Astrocyte (in vitro differentiated cells and primary cell): ENCODE results near the gene PDLIM1. TPM values are rescaled to one million over a fixed set of nuclear protein-coding genes. Genes with fewer than 3 reads are reported as not detected.
"Not testable (repeated sequence)": the region's sequence is repeated elsewhere in the genome, so short reads cannot be mapped to it uniquely, and the experiment has no call there.

Experiments used
- DNase-seq: peaks from one replicate; pipeline ENCODE4 v3.0.0-alpha.2; 2010; ENCODE audit warnings: low read depth
- FAIRE-seq: peaks from 2 replicates; lab custom pipeline; 2011; peaks lifted over from hg19 to GRCh38; lab: Jason Lieb, UNC
- H2AFZ ChIP-seq: 2 replicates; pipeline ENCODE4 v1.6.0; 2012; ENCODE audit warnings: low read depth, low read length, inconsistent platforms
- H3K27ac ChIP-seq: 2 replicates; pipeline ENCODE4 v1.5.1; 2011; ENCODE audit warnings: low read depth, low read length, inconsistent platforms
- H3K27me3 ChIP-seq: 2 replicates; pipeline ENCODE4 v1.6.0; 2011; ENCODE audit warnings: low read length, inconsistent platforms; ENCODE audit not compliant: insufficient read depth
- H3K36me3 ChIP-seq: 2 replicates; pipeline ENCODE4 v1.5.1; 2011; ENCODE audit warnings: low read length, inconsistent platforms; ENCODE audit not compliant: insufficient read depth
- H3K4me1 ChIP-seq: 2 replicates; pipeline ENCODE4 v1.5.1; 2011; ENCODE audit warnings: low read length, inconsistent platforms; ENCODE audit not compliant: insufficient read depth
- H3K4me2 ChIP-seq: 2 replicates; pipeline ENCODE4 v1.6.0; 2012; ENCODE audit warnings: low read length, inconsistent platforms
- H3K4me3 ChIP-seq: 2 replicates; pipeline ENCODE4 v1.5.1; 2011; ENCODE audit warnings: low read depth, mild to moderate bottlenecking, low read length, inconsistent platforms; ENCODE audit not compliant: insufficient read depth
- H3K79me2 ChIP-seq: 2 replicates; pipeline ENCODE4 v1.6.0; 2012; ENCODE audit warnings: mild to moderate bottlenecking, low read length, inconsistent platforms; ENCODE audit not compliant: insufficient read depth
- H3K9ac ChIP-seq: 2 replicates; pipeline ENCODE4 v1.6.0; 2012; ENCODE audit warnings: mild to moderate bottlenecking, low read length, inconsistent platforms
- H3K9me3 ChIP-seq: 2 replicates; pipeline ENCODE4 v1.5.1; 2012; ENCODE audit warnings: low read depth, mild to moderate bottlenecking, low read length, inconsistent platforms; ENCODE audit not compliant: insufficient read depth
- H4K20me1 ChIP-seq: 2 replicates; pipeline ENCODE4 v1.6.0; 2012; ENCODE audit warnings: low read length, inconsistent platforms; ENCODE audit not compliant: insufficient read depth
- H3K27ac Mint-ChIP-seq: one replicate; pipeline ENCODE4 v1.8.0; 2021; ENCODE audit warnings: mild to moderate bottlenecking, mixed read lengths; ENCODE audit not compliant: unreplicated experiment
- H3K27me3 Mint-ChIP-seq: one replicate; pipeline ENCODE4 v1.8.0; 2021; ENCODE audit warnings: low read depth, mixed read lengths; ENCODE audit not compliant: unreplicated experiment
- H3K36me3 Mint-ChIP-seq: one replicate; pipeline ENCODE4 v1.8.0; 2021; ENCODE audit warnings: low read depth, mixed read lengths; ENCODE audit not compliant: unreplicated experiment
- H3K4me1 Mint-ChIP-seq: one replicate; pipeline ENCODE4 v1.8.0; 2021; ENCODE audit warnings: low read depth, mixed read lengths; ENCODE audit not compliant: unreplicated experiment
- H3K4me3 Mint-ChIP-seq: one replicate; pipeline ENCODE4 v1.8.0; 2021; ENCODE audit warnings: mild to moderate bottlenecking, moderate library complexity, mixed read lengths; ENCODE audit not compliant: unreplicated experiment
- H3K9me3 Mint-ChIP-seq: one replicate; pipeline ENCODE4 v1.8.0; 2021; ENCODE audit warnings: mild to moderate bottlenecking, mixed read lengths; ENCODE audit not compliant: unreplicated experiment
- CTCF ChIP-seq: IDR thresholded peaks from 2 replicates; pipeline ENCODE4 v1.5.1; 2011; ENCODE audit warnings: low read depth, mild to moderate bottlenecking, inconsistent platforms, low read length, moderate library complexity; ENCODE audit not compliant: insufficient read depth
- EZH2 ChIP-seq: IDR thresholded peaks from 2 replicates; pipeline ENCODE4 v1.6.1; 2012; ENCODE audit warnings: mild to moderate bottlenecking, low read length, inconsistent platforms; ENCODE audit not compliant: insufficient read depth
- total RNA-seq: library from RNA; stranded (reverse); gene quantifications from 2 replicates; pipeline ENCODE4 v1.2.1, GENCODE V29; 2021

PDLIM1 gene
- total RNA-seq, 1 donor from 2014 or later, result 320 TPM

- no peak overlapping the region for H3K9ac ChIP-seq
- no peaks in the 10 kb centered on the region for H3K27me3 ChIP-seq
- no peak overlapping the region for H2AFZ ChIP-seq
- H3K36me3 Mint-ChIP-seq, result peaks cover 33% of the 10 kb centered on the region
- peaks cover 24% of the 10 kb centered on the region for H3K4me1 Mint-ChIP-seq
- H3K27ac ChIP-seq, result no peak overlapping the region
- no peaks in the 10 kb centered on the region for H3K9me3 ChIP-seq
- no peak overlapping the region for H3K4me3 Mint-ChIP-seq
- TF ChIP-seq EZH2 (no peak), CTCF (no peak)
- H3K4me2 ChIP-seq, result no peak overlapping the region
- H4K20me1 ChIP-seq, result peaks cover 21% of the 10 kb centered on the region
- peaks cover 17% of the 10 kb centered on the region for H3K36me3 ChIP-seq
- DNase-seq (no peak), FAIRE-seq (no peak)
- no peak overlapping the region for H3K27ac Mint-ChIP-seq
- H3K4me3 ChIP-seq, result no peak overlapping the region
- no peaks in the 10 kb centered on the region for H3K27me3 Mint-ChIP-seq
- peaks cover 12% of the 10 kb centered on the region for H3K4me1 ChIP-seq
- peaks cover 2% of the 10 kb centered on the region for H3K9me3 Mint-ChIP-seq
- no peaks in the 10 kb centered on the region for H3K79me2 ChIP-seq
These were observed 49.3 kb downstream of the PDLIM1 start for GRCh38 chr10:95241533-95241932.

- Histone ChIP-seq H3K36me3 (peaks cover 12% of the 10 kb centered on the region), H3K9ac (no peak overlapping the region), H3K4me1 (peaks cover 18% of the 10 kb centered on the region), H3K4me2 (no peak overlapping the region), H2AFZ (no peak overlapping the region), H3K9me3 (no peaks in the 10 kb centered on the region), H3K4me3 (no peak overlapping the region), H3K27ac (no peak overlapping the region), H4K20me1 (peaks cover 14% of the 10 kb centered on the region), H3K27me3 (no peaks in the 10 kb centered on the region), H3K79me2 (no peaks in the 10 kb centered on the region)
- DNase-seq (no peak), FAIRE-seq (no peak)
- Mint-ChIP-seq H3K4me1 (peaks cover 24% of the 10 kb centered on the region), H3K9me3 (peaks cover 2% of the 10 kb centered on the region), H3K4me3 (no peak overlapping the region), H3K36me3 (peaks cover 35% of the 10 kb centered on the region), H3K27me3 (no peaks in the 10 kb centered on the region), H3K27ac (no peak overlapping the region)
- TF ChIP-seq CTCF (no peak), EZH2 (no peak)
These were observed 50.0 kb downstream of the PDLIM1 start for GRCh38 chr10:95240811-95241210.

DNA sequence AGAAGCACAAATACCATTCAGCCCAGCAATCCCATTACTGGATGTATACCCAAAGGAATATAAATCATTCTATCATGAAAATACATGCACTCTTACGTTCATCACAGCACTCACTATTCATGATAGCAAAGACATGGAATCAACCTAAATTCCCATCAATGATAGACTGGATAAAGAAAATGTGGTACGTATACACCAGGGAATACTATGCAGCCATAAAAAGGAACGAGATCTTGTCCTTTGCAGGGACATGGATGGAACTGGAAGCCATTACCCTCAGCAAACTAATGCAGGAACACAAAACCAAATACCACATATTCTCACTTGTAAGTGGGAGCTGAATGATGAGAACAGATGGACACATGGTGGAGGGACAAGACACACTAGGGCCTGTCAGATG is 50.7 kb downstream of the PDLIM1 start:
- Histone ChIP-seq H3K4me1 (peaks cover 23% of the 10 kb centered on the region), H4K20me1 (peaks cover 13% of the 10 kb centered on the region)
- H3K4me2 ChIP-seq, H3K36me3 ChIP-seq, FAIRE-seq, H3K27ac ChIP-seq, H3K4me3 ChIP-seq, DNase-seq, H3K9ac ChIP-seq, H3K27me3 ChIP-seq, H2AFZ ChIP-seq, H3K27me3 Mint-ChIP-seq, H3K9me3 ChIP-seq, H3K27ac Mint-ChIP-seq, H3K4me3 Mint-ChIP-seq, H3K79me2 ChIP-seq, H3K9me3 Mint-ChIP-seq: not testable (repeated sequence)
- H3K4me1 Mint-ChIP-seq, result peaks cover 24% of the 10 kb centered on the region
- peaks cover 35% of the 10 kb centered on the region for H3K36me3 Mint-ChIP-seq
